22Rv1 (cell line): ENCODE data around the gene CD86.

ENCODE experiments used
- CTCF ChIP-seq: fragments of 450-650 bp; IDR thresholded peaks from 2 replicates; pipeline ENCODE4 v1.5.1; 2017; ENCODE audit warnings: mild to moderate bottlenecking
- ZFX ChIP-seq: fragments of 450-650 bp; IDR thresholded peaks from 2 replicates; pipeline ENCODE4 v1.6.1; 2017; ENCODE audit warnings: antibody characterized with exemption, borderline replicate concordance

GRCh38 chr3:122058294-122058693, 3.1 kb downstream of the CD86 start:
- no peak for TF ChIP-seq CTCF
- no peak for TF ChIP-seq ZFX
